HepG2 (cell line): ENCODE data around the gene OR13J1. TPM values are rescaled to one million over a fixed set of nuclear protein-coding genes. Genes with fewer than 3 reads are reported as not detected.

Experiments used
- ATAC-seq: fragments of 200-7000 bp; cut with Tn5 transposase; 3 replicates; pipeline ENCODE4 v1.9.1; 2020; ENCODE audit warnings: mild to moderate bottlenecking, moderate library complexity
- BruUV-seq: library from RNA; stranded (reverse); fragments of 400-500 nt; replicated peaks from 2 replicates; lab custom pipeline; 2021; lab: Mats Ljungman, UMichigan
- CTCF ChIA-PET: fragments of 300-600 bp; formaldehyde crosslinking; extraction: SDS; loops from one replicate; lab custom pipeline; 2021; ENCODE audit warnings: low total read pairs, inconsistent platforms, low intra/inter-chr PET ratio; lab: Yijun Ruan, JAX
- POLR2A ChIA-PET: fragments of 350-600 bp; sonication (Branson Sonifier 250); formaldehyde crosslinking; loops from one replicate; lab custom pipeline; 2020; ENCODE audit warnings: antibody characterized with exemption, inconsistent platforms; lab: Yijun Ruan, JAX
- DNase-seq: peaks from one replicate; pipeline ENCODE4 v3.0.0-alpha.2; 2015; ENCODE audit warnings: low spot score
- FAIRE-seq: peaks from 3 replicates; lab custom pipeline; 2011; peaks lifted over from hg19 to GRCh38; lab: Jason Lieb, UNC
- H2AFZ ChIP-seq: one replicate; pipeline ENCODE4 v1.6.1; 2011; ENCODE audit warnings: low read length, inconsistent platforms
- H3K27ac ChIP-seq: fragments of 300-600 bp; 3 replicates; pipeline ENCODE4 v1.8.0; 2011; ENCODE audit warnings: mixed run types, mild to moderate bottlenecking, mixed read lengths, low read length, inconsistent platforms; ENCODE audit not compliant: insufficient read depth; ENCODE audit errors: extremely low read length
- H3K27me3 ChIP-seq, 2 experiments: fragments of 200-600 bp in 1 of 2; 2 replicates in 1 of 2; 3 replicates in 1 of 2; pipeline versions ENCODE4 v1.6.0 to v1.8.0; 2011; ENCODE audit warnings: low read length in 2 of 2, mild to moderate bottlenecking in 2 of 2, moderate library complexity in 2 of 2, inconsistent platforms in 1 of 2; ENCODE audit not compliant: insufficient read depth in 2 of 2, control insufficient read depth in 1 of 2
- H3K36me3 ChIP-seq, 2 experiments: fragments of 200-600 bp in 1 of 2; replicated peaks in 1 of 2; 2 replicates in 1 of 2; 3 replicates in 1 of 2; pipeline versions ENCODE4 v1.5.1 to v1.8.0; 2011; ENCODE audit warnings: low read length in 2 of 2, inconsistent platforms in 1 of 2; ENCODE audit not compliant: insufficient read depth in 2 of 2, control insufficient read depth in 1 of 2
- H3K4me1 ChIP-seq: 2 replicates; pipeline ENCODE4 v1.5.1; 2012; ENCODE audit warnings: low read length, inconsistent platforms; ENCODE audit not compliant: insufficient read depth
- H3K4me2 ChIP-seq: 2 replicates; pipeline ENCODE4 v1.6.0; 2011; ENCODE audit warnings: low read depth, low read length, inconsistent platforms
- H3K4me3 ChIP-seq, 3 experiments: fragments of 200-600 bp in 1 of 3; sonication (generic), shearing (Covaris generic) in 1 of 3; replicated peaks in 1 of 3; 2 replicates each; pipeline ENCODE4 v1.5.1; 2011 to 2016; ENCODE audit warnings: low read length in 3 of 3, inconsistent platforms in 2 of 3, low read depth in 2 of 3, mild to moderate bottlenecking in 2 of 3, control low read depth in 1 of 3, mixed read lengths in 1 of 3; ENCODE audit not compliant: insufficient read depth in 1 of 3
- H3K79me2 ChIP-seq: one replicate; pipeline ENCODE4 v1.6.1; 2011; ENCODE audit warnings: low read length, inconsistent platforms; ENCODE audit not compliant: insufficient read depth
- H3K9ac ChIP-seq: 2 replicates; pipeline ENCODE4 v1.6.0; 2011; ENCODE audit warnings: mild to moderate bottlenecking, low read depth, low read length, inconsistent platforms; ENCODE audit not compliant: insufficient read depth
- H3K9me3 ChIP-seq: 2 replicates; pipeline ENCODE4 v1.5.1; 2012; ENCODE audit warnings: mild to moderate bottlenecking, low read length
- H4K20me1 ChIP-seq: 2 replicates; pipeline ENCODE4 v1.6.0; 2011; ENCODE audit warnings: inconsistent platforms, mild to moderate bottlenecking, low read length, moderate library complexity; ENCODE audit not compliant: insufficient read depth
- ASH2L ChIP-seq: fragments of 300-600, 200-600 bp; sonication (generic); IDR thresholded peaks from 2 replicates; pipeline ENCODE4 v1.7.0; 2017; ENCODE audit warnings: low read depth, mild to moderate bottlenecking, moderate library complexity, mixed read lengths, low read length; ENCODE audit not compliant: insufficient read length
- ATF1 ChIP-seq: IDR thresholded peaks from 2 replicates; pipeline ENCODE4 v1.6.1; 2016; ENCODE audit warnings: mild to moderate bottlenecking, control low read depth
- CCDC6 ChIP-seq: sonication (generic); formaldehyde crosslinking; IDR thresholded peaks from 2 replicates; pipeline ENCODE4 v1.8.1; 2022; ENCODE audit warnings: mild to moderate bottlenecking, missing genetic modification reagents, moderate library complexity
- EED ChIP-seq: sonication (generic); formaldehyde crosslinking; IDR thresholded peaks from 2 replicates; pipeline ENCODE4 v1.5.0; 2020; ENCODE audit warnings: mild to moderate bottlenecking, missing genetic modification reagents
- EP300 ChIP-seq, 3 experiments: sonication (generic) in 1 of 3; formaldehyde crosslinking in 1 of 3; IDR thresholded peaks; 2 replicates each; pipeline versions ENCODE4 v1.5.1 to v1.6.1; 2011 to 2020; ENCODE audit warnings: low read depth in 2 of 3, low read length in 2 of 3, borderline replicate concordance in 1 of 3, improper control_type of control experiment in 1 of 3, mild to moderate bottlenecking in 1 of 3, missing genetic modification reagents in 1 of 3, moderate library complexity in 1 of 3
- GABPA ChIP-seq, 2 experiments: IDR thresholded peaks; 2 replicates each; pipeline ENCODE4 v1.6.1; 2011 to 2016; ENCODE audit warnings: low read depth in 2 of 2, low read length in 1 of 2, missing biosample characterization in 1 of 2, missing genetic modification characterization in 1 of 2
- KAT8 ChIP-seq: IDR thresholded peaks from 2 replicates; pipeline ENCODE4 v1.6.1; 2016; ENCODE audit warnings: missing genetic modification reagents, missing compliant biosample characterization
- KLF15 ChIP-seq: sonication (generic); formaldehyde crosslinking; IDR thresholded peaks from 2 replicates; pipeline ENCODE4 v1.8.1; 2023; ENCODE audit warnings: borderline replicate concordance, mild to moderate bottlenecking, inconsistent platforms, missing genetic modification reagents, mixed read lengths
- KLF9 ChIP-seq: IDR thresholded peaks from 2 replicates; pipeline ENCODE4 v1.6.1; 2016; ENCODE audit warnings: low read depth
- NFKB2 ChIP-seq: sonication (generic); formaldehyde crosslinking; IDR thresholded peaks from 2 replicates; pipeline ENCODE4 v1.4.0; 2020; ENCODE audit warnings: missing genetic modification reagents, borderline replicate concordance
- SETDB1 ChIP-seq: sonication (generic); formaldehyde crosslinking; IDR thresholded peaks from 2 replicates; pipeline ENCODE4 v1.5.1; 2020; ENCODE audit warnings: missing genetic modification reagents, mild to moderate bottlenecking, borderline replicate concordance
- TSC22D2 ChIP-seq: sonication (generic); formaldehyde crosslinking; IDR thresholded peaks from 2 replicates; pipeline ENCODE4 v1.5.1; 2020; ENCODE audit warnings: missing genetic modification reagents, mild to moderate bottlenecking, borderline replicate concordance
- XBP1 ChIP-seq: sonication (generic); formaldehyde crosslinking; IDR thresholded peaks from 2 replicates; pipeline ENCODE4 v1.5.0; 2020; ENCODE audit warnings: missing genetic modification reagents
- ZKSCAN5 ChIP-seq: sonication (generic); formaldehyde crosslinking; IDR thresholded peaks from 2 replicates; pipeline ENCODE4 v1.5.1; 2020; ENCODE audit warnings: mild to moderate bottlenecking, missing genetic modification reagents
- ZNF276 ChIP-seq: sonication (generic); formaldehyde crosslinking; IDR thresholded peaks from 2 replicates; pipeline ENCODE4 v1.4.0; 2020; ENCODE audit warnings: mild to moderate bottlenecking, low read depth, missing genetic modification reagents
- ZNF331 ChIP-seq: sonication (generic); formaldehyde crosslinking; IDR thresholded peaks from 2 replicates; pipeline ENCODE4 v1.4.0; 2020; ENCODE audit warnings: missing genetic modification reagents
- ZNF547 ChIP-seq: sonication (generic); formaldehyde crosslinking; IDR thresholded peaks from 2 replicates; pipeline ENCODE4 v1.5.1; 2020; ENCODE audit warnings: mild to moderate bottlenecking, missing genetic modification reagents
- ZNF564 ChIP-seq: sonication (generic); formaldehyde crosslinking; IDR thresholded peaks from 2 replicates; pipeline ENCODE4 v1.8.1; 2023; ENCODE audit warnings: mild to moderate bottlenecking, missing genetic modification reagents
- WGBS: methylation state at CpG from one replicate; pipeline ENCODE4 v1.1.6; 2017; ENCODE audit warnings: low lambda C conversion rate; 5-methylcytosine and 5-hydroxymethylcytosine counted together
- in situ Hi-C: cut with HindIII; loops from 2 replicates; pipeline ENCODE4 v1.10.0; 2017; ENCODE audit warnings: low pct_unique_long_range_greater_than_20kb; ENCODE audit not compliant: extremely low pct_ligation_motif_present
- intact Hi-C: fragments of 100-400 bp; cut with micrococcal nuclease; formaldehyde crosslinking; loops from one replicate; pipeline ENCODE4 v1.10.0; 2022; ENCODE audit not compliant: unreplicated experiment
- polyA plus RNA-seq, 8 experiments: library from polyadenylated mRNA; depleted of rRNA in 3 of 8; stranded (reverse) in 7 of 8; unstranded in 1 of 8; fragments of >200 nt; fragmentation: Illumina TruSeq in 4 of 8; extraction: Trizol in 4 of 8; gene quantifications; 2 replicates each; pipeline versions ENCODE4 v1.2.1 to v1.2.3, GENCODE V29; 2011 to 2016; ENCODE audit warnings: low read depth in 4 of 8, missing spikeins in 1 of 8, mixed read lengths in 1 of 8; ENCODE audit not compliant: insufficient read depth in 1 of 8
- total RNA-seq, 5 experiments: library from RNA; depleted of rRNA; stranded (reverse); fragments of >200 nt; fragmentation: Illumina TruSeq; extraction: Trizol; gene quantifications; 2 replicates each; pipeline ENCODE4 v1.2.3, GENCODE V29; 2016; ENCODE audit warnings: low read depth in 1 of 5

OR13J1 gene
- total and polyA plus RNA-seq, 2 of the 13 experiments (the other 11 are each of a cell fraction or from before 2014, with no cell fraction given), result not detected

- no TSS peak for BruUV-seq
- intact Hi-C loops, result no loop called here
- ATAC-seq, result no peak
- H3K9ac ChIP-seq, result no peak overlapping the region
- 65% methylated on average over 3 of the region's 3 CpGs for WGBS
- peak overlapping the region; percentile 67; the same call in 1 of the 2 replicates for H3K4me2 ChIP-seq
- H3K27ac ChIP-seq, result peak overlapping the region; percentile 46
- H3K27me3 ChIP-seq, result no peaks in the 10 kb centered on the region
- FAIRE-seq, result no peak
- H2AFZ ChIP-seq, result no peak overlapping the region
- H3K9me3 ChIP-seq, result no peaks in the 10 kb centered on the region
- no peaks in the 10 kb centered on the region for H3K79me2 ChIP-seq
- TF ChIP-seq XBP1 (CRISPR knock-in tag) (no peak), ZNF564 (CRISPR knock-in tag) (no peak), GABPA (IDR thresholded peaks at IDR 0.05; ENCODE audit: low read depth, low read length) (no peak), GABPA (CRISPR knock-in tag; IDR thresholded peaks at IDR 0.05; ENCODE audit: low read depth) (no peak), ZNF276 (no peak), EED (no peak), KLF15 (no peak), KAT8 (CRISPR knock-in tag) (no peak), ATF1 (CRISPR knock-in tag) (no peak), ZNF547 (no peak), NFKB2 (CRISPR knock-in tag) (no peak), SETDB1 (no peak), CCDC6 (CRISPR knock-in tag) (no peak), ASH2L (no peak), KLF9 (CRISPR knock-in tag) (no peak), TSC22D2 (CRISPR knock-in tag) (no peak), ZKSCAN5 (CRISPR knock-in tag) (no peak), ZNF331 (CRISPR knock-in tag) (no peak), EP300 (IDR thresholded peaks at IDR 0.05; ENCODE audit: low read depth in 2 of 2, low read length in 2 of 2) (no peak), EP300 (CRISPR knock-in tag; IDR thresholded peaks at IDR 0.05; ENCODE audit: borderline replicate concordance) (no peak)
- no peak for DNase-seq
- H3K4me1 ChIP-seq, result peaks cover 53% of the 10 kb centered on the region
- in situ Hi-C loops, result no loop called here
- ChIA-PET CTCF (no interaction called here), POLR2A (interaction anchor here (1.1 kb wide), 2 partner anchors 12 to 118 kb away, joined by 3 read pairs; no protein-coding TSS in a partner anchor)
- no peaks in the 10 kb centered on the region for H3K36me3 ChIP-seq
- no peak overlapping the region for H3K4me3 ChIP-seq
- H4K20me1 ChIP-seq, result no peaks in the 10 kb centered on the region
These were observed 49.2 kb upstream of the OR13J1 start for GRCh38 chr9:35919212-35920008.
